Activated T-cell treated with anti-CD3 and anti-CD28 coated beads, Interleukin-2, amount 50 U/mL, for 1 hour (primary cell): ENCODE results near the gene ALAS1.
A peak's percentile ranks its signal among the peaks of the same experiment; 100 is the strongest.

Source experiments
- DNase-seq: peaks from one replicate; pipeline ENCODE4 v3.0.0-alpha.2; 2020

Gene ALAS1

DNA sequence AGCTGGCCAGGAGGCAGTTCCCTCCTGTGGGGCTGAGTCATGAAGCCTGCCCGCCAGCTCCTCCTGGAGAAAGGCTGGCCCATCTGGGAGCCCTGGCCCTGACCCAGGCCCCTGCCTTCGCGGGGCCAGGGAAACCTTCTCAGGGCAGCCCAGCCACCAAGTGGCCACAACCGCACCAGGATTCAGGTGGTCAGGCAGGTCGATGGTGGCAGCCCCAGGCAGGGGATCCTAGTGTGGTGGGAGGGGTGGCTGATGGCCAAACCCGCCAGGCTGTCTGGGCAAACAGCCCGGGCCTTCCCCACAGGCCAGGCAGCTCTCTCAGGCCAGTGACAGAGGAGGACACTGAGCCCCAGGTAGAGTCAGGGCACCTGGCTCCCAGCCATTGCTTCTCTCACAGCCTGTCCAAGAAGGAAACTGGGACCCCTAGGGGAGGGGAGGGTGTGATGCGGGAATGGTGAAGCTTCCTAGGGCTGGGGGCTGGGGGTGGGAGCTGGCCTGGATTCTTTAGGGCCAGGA lies 39.8 kb downstream of the ALAS1 start:
- no peak for DNase-seq

DNA sequence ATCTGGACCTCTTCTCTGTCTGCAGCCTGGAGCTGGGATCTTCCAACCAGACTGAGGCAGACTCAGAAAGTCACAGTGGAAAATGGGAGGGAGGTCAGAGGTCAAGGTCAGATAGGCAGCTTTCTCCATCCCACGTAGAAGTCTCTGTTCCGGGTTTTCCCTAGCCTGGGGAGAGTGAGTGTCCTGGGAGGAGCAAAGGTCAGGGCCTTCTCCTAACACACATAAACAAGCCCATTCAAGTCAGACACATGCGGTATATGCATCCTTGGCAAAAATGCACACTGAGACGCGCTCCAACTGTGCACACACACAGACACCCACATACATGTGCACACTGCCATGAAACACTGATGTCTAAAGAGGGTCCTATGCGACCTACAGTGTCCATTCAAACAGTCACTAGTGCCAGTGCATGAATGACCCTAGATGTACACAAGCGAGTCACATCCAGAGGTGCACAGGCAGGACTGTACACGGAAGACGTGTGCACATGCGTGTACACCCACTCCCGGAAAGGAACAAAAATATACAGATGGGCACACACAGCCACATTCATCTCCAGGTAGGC lies 40.3 kb downstream of the ALAS1 start:
- DNase-seq = no peak

DNA sequence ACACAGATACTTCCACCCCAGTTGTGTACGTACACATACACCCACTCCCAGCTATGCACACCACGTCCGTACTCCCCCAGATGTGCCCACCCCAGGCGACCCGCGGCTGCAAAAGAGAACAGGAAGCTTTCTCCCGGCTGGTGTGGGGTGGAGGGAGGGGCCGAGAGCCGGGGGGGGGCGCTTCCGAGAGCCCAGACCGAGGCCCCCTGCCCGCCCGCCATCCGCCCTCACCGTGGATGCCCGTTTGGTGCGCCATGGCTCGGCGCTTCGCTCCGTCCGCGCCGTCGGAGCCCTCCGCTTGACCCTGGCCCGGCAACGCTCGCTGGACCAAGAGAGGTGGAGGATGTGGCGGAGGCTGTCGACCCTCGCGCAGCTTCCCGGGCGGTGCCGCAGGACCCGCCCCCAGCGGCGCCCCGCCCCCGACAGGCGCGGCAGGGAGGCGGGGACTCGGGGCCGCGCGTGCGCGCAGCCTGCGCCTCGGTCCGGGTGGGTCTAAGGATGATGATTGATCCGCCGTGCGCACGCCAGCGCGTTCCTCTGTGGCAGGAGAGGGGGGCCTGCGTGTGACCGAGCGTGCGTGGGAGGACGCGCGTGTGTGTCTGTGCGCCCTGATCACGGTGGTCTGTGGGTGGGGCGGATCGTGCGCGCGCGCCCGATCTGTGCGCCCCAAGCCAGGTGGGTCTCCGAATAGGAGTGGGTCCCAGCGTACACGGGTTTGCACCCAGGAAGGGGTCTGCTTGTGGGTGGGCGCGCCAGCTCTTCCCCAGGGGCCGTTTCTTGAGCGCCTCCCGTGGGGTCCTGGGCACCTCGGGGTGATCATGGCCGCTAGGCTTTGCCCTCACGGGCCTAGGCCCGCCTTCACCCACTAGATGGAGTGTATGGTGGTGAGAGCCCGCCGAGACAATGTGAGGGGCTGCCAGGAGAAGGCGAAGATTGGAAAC lies 41.1 kb downstream of the ALAS1 start, which contains the start of gene TWF2:
Gene TWF2, minus strand, starts transcription at position 398 of the 941 bp plus-strand sequence. Its CDS starts 142 bp downstream, at position 256.
- DNase-seq = peak; percentile 91

DNA sequence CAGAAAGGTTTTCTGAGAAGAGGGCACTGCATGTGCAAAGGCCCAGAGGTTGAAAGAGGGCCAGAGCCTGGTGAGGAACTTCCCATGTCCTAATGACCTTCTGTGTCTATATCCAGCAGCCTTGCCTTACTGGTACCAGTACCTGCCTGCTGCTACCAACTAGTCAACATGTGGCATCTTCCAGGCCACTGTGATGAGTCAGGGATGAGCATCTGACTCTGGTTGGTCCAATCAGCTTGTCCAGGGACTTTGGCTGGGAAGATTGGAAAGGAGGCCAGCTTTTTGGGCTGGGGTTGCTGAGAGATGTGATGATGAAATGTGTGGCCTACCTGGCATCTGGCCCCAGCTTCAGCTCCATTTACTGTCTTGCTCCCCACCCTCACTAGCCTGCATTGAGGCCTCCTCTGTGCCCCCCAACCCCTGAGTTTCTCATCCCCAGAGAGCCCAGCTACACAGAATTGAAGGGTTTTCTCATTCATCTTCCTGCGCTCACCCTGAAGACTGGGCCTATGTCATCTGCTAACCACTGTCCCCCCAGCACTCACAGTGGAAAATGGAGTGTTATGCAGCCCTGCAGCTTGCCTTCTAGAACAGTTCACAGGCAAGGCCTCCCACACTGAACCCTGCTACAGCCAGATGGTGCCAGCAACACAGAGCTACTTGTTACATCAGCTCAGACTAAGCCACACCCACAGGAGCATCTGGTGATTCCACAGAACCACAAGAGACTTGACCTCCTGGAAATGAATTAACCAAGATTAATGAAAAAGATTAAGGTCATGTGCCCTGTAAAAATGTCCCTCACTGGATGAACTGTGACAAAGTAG lies 42.3 kb downstream of the ALAS1 start:
- peak; percentile 51 for DNase-seq

DNA sequence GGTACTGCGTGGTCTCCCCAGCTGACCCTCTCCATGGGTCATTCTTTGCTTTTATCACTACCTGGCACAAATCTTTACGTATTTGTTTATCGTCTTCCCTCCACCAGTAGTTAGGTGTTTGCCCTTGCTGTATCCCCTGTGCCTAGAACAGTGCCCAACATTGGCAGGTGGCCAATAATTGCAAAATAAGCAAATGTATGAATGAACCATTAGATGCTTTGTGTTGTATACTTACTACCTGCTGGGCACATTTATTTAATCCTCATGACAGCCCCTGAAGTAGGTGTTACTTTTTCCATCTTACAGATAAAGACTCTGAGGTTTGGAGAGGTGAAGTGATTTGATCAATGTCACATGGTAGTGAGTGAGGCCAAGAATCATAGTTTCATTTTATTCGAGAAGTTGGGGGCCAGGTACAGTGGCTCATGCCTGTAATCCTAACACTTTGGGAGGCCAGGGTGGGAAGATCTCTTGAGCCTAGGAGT lies 43.0 kb downstream of the ALAS1 start:
- DNase-seq = peak; percentile 19

DNA sequence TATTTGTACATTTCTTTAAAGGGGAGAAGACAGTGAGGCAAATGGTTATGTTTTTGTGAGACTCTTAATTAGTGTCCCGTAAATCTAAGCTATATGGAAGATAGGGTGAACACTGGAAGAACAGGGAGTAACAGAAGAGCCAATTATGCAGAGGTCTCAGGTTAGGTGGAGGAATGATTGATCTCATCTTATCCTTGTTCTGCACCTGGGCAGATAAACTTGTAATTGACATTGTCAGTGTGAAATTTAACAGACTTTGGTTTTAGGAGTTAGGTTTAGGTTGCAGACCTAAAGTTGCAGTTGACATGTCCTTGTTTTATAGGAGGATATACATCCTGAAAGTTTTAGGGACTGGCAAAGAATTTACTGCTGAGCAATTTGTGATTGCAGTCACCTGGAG lies 44.1 kb downstream of the ALAS1 start:
- no peak for DNase-seq

DNA sequence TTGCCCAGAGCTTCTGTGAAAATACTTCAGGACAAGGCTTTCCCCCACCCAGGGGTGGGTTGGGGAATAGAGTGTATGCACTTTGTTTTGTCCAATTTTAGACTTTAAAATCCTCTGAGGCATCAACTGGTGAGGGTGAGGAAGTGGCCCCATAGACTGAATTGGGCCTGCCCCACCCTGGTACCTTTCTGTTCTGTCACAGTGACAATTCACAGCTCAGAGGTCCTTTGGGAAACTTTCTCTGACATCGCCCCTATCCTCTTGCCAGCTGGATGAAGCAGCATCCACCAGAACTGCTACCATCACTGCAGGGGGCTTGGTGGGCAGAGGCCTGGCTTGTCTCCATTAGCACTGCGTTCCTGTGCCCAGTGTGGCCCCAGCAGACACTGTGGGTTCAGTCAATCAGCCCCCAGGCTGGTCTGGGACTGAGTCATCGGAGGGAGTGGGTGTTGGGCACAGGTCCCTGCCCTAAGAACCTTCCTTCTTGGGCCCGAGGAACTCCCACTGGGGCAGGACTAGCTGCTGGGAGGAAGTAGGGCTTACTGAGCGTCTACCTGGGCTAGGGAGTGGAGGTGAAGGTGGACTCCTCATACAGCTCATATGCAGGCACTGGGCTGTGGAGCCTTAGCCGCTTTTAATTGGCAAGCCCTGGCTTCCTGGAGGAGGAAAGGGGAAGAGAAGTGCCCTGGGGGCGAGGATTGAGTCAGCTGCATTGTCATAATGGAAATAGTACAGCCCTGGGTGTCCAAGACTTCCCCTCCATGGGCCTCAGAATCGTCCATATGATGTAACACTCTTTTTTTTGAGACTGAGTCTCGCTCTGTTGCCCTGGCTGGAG lies 46.0 kb downstream of the ALAS1 start:
- DNase-seq = peak; percentile 50

DNA sequence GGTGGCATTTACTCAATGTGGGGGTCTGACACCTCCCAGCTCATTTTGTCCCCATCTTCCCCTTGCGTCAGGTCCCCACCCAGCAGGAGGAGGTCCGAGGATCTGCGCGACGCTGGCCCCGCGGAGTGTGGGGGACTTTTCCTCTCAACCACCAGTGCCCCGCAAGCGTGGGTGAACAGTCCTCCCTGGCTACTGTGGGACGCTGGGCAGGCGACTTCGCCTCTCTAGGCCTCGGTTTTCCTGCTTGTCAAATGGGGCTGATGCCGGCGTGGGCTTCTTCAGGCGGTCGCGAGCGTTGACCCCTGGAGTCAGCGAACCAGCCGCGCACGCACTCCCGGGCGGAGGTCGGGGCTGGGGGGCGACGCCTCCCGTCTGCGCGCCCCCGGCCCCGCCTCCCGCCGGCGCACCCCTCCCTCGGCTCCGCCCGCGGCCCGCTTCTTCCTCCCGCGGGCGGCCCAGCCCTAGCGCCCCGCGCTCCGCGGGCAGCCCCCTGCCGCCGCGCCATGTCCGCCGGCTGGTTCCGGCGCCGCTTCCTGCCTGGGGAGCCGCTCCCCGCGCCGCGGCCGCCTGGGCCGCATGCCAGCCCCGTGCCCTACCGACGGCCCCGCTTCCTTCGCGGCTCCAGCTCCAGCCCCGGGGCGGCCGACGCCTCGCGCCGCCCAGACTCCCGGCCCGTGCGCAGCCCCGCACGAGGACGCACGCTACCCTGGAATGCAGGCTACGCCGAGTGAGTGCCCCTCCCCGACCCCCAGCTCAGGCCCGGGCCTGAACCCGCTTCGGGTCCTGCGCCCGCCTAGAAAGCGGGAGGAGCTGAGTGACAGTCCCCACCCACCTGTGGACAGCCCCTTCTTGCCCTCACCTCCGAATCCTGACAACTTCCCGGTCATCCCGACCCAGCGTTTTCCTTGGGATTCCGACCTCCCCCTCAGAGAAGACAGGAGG lies 47.6 kb downstream of the ALAS1 start, which contains the start of gene PPM1M:
Gene PPM1M, plus strand, starts transcription at position 438 of the 942 bp plus-strand sequence. Its CDS starts 66 bp downstream, at position 504.
- peak; percentile 72 for DNase-seq

DNA sequence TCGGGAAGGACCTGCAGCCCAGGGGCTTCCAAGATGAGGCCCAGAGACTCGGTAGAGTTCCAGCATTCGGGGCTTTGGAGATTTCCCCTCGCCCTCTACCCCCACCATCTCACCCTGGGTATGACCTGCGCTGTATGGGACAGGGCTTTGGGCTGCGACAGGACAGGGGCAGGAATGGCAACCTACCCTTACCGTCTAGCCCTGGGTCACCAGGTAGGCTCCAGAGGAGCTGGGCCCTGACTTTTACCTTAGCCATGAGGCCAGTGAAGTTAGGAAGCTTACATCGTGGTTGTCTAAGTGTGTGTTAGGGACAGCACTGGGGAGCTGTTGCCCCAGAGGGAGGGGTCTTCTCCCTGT lies 48.3 kb downstream of the ALAS1 start:
- no peak for DNase-seq

DNA sequence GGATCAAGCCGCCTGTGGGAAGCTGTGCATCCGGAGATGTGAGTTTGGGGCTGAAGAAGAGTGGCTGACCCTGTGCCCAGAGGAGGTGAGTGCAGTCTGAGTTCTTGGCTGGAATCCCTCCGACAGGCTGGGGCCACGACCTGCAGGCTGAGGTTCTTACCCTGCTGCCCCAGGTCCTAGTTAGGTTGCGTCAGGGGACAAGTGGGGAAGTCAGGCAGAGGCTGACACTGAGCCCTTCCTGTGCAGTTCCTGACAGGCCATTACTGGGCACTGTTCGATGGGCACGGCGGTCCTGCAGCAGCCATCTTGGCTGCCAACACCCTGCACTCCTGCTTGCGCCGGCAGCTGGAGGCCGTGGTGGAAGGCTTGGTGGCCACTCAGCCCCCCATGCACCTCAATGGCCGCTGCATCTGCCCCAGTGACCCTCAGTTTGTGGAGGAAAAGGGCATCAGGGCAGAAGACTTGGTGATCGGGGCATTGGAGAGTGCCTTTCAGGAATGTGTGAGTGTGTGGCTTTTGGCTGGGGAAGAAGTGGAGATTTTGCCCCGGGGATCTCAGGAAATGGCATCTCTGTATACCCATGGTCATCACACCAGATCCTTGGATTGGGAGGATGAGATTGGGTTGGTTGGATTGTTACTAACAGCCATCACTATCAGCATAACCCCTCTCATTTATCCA lies 48.9 kb downstream of the ALAS1 start:
- DNase-seq = peak; percentile 39

DNA sequence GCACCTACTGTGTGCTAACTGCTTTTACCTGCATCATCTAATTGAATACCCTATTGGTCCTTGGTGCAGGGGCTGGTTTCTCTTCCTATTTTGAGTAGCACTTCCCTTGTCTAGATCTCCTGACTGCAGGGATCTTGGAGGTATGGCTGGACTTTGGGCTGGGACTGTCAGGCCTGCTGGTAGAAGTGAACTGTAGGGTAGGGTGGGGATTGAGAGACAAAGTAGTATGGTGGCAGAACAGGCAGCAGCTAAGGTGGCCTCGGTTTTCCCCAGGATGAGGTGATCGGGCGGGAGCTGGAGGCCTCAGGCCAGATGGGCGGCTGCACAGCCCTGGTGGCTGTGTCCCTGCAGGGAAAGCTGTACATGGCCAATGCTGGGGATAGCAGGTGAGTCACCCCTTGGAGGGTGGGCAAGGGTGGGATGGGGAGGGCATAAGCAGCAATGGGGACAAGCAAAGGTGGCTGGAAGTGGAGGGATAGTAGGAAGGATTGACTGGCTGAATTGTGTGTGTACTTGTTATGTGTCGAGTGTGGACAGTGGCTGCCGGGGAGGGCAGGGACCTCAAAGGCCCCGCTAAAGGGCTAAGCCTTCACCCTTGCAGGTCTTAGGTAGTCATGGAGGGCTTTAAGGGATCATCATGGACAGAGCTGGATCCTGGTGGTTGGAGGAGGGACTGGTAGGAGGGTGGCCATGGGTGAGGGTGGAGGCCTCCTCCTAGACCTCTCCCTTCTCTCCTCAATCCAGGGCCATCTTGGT lies 49.6 kb downstream of the ALAS1 start:
- peak; percentile 23 for DNase-seq

DNA sequence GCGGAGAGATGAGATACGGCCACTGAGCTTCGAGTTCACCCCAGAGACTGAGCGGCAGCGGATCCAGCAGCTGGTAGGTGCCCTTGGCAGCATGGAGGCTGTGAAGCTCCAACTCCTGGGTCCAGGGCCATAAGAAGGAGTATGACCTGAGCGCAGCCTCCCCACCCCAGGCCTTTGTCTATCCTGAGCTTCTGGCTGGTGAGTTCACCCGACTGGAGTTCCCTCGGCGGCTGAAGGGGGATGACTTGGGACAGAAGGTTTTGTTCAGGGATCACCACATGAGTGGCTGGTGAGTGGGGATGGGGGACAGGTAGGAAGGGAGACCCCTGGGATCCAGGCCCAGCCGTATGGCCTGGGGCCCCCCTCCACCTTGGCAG lies 50.2 kb downstream of the ALAS1 start:
- DNase-seq = no peak

DNA sequence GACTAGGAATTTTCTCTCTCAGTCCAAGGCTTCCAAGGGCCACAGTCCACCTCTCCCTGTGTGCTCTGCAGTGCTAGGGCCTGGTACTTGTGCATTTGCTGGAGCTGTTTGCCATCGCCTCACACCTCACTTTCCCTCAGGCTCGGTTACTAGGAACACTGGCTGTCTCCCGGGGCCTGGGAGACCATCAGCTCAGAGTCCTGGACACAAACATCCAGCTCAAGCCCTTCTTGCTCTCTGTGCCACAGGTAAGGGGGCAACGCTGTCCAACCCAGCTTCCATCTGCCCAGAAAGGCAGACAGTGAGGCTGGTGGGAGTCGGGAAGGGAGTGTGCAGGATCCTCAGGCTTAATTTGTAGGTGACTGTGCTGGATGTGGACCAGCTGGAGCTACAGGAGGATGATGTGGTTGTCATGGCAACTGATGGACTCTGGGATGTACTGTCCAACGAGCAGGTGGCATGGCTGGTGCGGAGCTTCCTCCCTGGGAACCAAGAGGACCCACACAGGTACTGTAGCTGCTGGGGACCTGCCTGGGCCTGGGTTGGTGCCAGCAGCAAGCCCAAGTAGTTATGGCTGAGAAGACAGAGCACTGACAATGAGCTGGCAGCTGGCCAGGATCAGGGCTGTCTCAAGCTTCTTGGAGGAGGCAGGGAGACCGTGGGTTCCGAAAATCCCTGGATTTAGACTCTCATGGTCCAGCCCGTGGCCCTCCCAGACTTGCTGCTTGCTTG lies 51.0 kb downstream of the ALAS1 start:
- DNase-seq = peak; percentile 55

DNA sequence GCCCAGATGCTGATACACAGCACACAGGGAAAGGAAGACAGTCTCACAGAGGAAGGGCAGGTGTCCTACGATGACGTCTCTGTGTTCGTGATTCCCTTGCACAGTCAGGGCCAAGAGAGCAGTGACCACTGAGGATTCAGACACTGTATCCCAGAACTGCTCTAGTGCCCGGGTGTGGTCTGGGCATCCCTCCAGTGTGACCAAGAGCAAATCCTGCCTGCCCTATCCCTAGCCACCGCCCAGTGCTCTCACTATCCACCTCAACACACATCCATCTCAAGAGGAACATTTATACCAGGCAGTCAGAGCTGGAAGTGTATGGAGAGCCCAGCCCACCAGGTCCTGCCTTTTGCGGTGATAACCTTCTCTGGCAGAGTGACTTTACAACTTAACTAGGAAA lies 51.7 kb downstream of the ALAS1 start:
- DNase-seq = no peak

DNA sequence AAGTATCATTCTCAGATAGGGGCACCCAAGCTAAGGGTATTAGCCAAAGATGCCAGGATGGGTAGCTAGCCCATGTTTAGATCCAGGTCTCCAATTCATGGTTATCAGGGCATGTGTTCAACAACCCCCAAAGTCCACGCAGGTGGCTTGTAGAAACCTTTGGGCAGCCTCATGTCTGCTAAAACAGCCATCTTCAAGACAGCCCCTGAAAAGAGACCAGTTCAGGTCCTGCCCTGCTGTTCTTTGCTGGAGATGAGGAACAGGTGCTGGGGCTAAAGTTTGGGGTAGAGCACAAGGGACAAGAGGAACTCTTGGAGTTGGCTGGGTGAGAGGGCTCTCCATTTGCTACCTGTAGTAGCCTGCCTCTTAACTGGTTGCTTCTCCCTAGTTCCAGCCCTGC lies 52.2 kb downstream of the ALAS1 start:
- peak; percentile 20 for DNase-seq

DNA sequence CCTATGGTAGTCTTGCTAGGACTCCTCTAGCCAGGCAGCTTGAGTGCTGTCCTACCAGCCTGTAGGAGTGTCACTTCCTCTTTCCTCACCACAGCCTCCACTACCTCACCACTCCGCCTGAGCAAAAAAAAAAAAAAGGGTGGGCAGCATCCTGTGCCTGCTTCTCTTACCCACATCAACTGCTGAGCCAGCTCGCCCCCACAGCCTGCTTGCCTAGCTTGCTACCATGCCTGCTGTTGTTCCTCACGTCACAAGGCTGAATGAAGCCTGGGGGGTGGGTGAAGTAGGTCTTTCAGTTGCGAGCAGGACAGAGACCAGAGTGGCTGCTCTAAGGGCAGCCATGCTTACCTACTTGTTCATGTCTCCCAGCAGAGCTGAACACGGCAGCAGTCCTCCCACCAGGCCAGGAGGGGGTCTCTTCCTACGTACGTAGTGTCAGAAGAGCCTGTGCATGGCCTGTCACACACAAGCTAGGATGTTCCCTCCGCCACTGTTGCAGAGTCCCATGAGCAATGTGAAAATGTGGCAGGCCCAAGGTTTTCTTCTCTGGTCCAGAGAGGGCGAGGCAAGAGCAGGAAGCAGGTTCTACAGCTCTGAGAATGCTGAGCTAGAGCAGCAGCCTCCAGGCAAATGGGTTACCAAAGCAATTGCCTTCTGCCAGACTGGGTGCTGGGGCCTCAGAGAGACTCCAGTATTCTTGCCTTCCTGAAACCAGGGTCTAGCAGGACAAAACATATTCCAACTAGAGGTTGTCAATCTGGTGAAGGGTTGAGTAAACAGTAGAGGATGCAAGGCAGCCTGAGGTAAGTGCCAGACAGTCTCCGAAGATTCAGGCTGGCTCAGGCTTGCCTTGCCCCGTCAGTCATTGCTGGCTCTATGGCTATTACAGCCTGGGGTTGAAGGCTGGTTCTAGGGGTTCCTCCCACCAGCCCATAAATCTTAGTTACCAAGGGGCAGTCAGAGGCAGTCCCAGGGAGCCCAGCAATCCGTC lies 55.6 kb downstream of the ALAS1 start:
- peak; percentile 80 for DNase-seq

DNA sequence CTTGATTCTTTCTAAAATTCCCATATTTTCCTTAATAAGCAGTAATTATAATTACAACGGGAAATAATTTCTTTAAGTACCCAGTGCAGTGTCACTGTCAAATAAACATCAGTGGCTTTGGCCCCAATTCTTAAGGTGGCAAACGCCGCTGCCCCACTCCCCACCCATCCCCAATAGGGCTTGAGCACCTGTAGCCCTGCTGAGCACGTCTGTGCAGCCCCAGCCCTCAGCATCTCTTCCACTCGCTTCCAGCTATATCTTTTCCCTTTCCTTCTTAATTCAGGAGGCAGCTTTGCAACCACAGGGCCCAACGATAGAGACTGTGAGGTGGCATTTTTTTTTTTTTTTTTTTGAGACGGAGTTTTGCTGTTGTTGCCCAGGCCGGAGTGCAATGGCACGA lies 56.6 kb downstream of the ALAS1 start:
- peak; percentile 16 for DNase-seq
